Raji (cell line): ENCODE data around the gene FRY.

Experiments used
- POLR2A ChIP-seq: IDR thresholded peaks from 2 replicates; pipeline ENCODE4 v1.6.1; 2011; ENCODE audit warnings: low read depth, low read length, control low read depth; ENCODE audit not compliant: insufficient read depth

FRY gene

DNA sequence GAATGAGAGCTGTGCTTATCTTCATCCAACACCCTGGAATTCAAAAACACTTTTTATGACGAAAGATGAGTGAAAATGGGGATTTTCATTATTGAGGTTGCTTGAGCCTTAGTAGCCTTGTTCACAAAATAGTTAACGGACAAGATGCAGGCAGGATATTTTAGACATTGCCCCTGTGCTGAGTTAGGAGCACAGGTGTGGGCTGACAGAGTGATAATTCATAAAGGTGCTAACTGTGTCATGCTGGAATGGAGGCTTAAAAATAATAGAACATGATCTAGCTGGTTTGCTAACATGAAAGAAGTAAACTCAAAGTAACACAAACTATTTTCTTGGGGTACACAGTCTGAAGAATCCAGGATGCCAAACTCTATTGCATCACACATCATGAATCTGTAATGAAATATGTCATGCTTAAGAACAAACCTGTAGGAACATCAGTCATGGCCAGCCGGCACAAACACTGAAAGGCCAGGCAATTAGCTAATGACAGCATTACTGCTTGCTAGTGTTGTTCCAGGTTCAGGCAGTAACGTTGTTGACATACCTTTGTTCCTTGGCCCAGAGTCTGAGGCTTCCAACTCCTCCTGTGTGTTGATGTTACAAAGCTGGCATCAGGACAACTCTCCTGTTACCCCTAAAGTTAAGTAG is 55.3 kb downstream of the FRY start:
- no peak for TF ChIP-seq POLR2A

DNA sequence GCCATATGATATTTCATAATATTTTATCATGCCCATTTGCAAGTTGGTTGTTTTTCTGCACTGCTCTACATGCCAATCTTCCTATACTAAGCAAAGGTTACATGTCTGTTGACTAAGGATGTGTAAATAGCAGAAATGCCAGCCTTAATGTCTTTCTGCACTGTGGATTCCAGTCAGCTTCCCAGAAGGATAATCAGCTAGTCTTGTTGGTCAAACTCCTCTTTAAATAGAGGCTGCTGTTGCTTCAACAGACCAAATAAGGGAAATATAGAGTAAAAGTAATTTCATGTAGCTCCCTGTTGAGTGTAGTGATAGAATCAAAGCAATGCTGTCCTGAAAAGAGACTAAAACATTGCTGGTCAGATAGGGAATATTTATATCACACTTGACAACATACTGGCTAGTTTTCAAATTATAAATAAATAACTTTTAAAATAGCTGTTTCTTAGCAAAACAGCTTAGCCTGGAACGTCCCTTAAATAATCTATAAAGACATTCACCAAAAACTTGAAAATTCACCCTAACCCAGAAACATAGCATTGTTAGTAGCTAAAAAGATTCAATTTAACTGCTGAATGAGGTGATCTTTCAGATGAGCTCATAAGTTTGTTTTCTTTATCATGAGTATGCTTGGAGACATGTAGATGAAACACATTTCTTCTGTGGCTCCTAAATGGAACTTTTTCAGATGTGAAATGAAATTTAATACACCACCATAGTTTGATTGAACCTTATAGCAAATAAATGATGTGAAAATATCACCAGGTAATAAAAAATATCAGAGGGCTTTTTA is 56.6 kb downstream of the FRY start:
- TF ChIP-seq POLR2A, result no peak

- no peak for TF ChIP-seq POLR2A
These were observed 60.9 kb downstream of the FRY start for GRCh38 chr13:32092496-32092895.

DNA sequence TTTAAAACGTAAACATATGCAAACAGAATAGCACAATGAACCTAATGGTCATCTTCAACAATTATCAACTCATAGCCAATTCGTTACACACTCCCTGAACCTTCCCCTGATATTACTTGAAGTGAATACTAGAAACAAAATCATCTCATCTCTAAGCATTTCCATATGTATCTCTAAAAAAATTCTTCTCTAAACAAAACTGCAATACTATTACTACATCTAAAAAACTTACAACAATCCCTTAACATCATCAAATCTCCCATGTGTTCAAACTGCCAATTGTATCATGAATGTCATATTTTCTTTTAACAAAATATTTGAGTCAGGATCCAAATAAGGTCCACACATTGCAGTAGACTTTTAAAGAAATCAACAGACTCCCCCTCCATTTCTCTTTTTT is 61.4 kb downstream of the FRY start:
- TF ChIP-seq POLR2A, result no peak

- no peak for TF ChIP-seq POLR2A
These were observed 66.7 kb downstream of the FRY start for GRCh38 chr13:32098272-32098671.

DNA sequence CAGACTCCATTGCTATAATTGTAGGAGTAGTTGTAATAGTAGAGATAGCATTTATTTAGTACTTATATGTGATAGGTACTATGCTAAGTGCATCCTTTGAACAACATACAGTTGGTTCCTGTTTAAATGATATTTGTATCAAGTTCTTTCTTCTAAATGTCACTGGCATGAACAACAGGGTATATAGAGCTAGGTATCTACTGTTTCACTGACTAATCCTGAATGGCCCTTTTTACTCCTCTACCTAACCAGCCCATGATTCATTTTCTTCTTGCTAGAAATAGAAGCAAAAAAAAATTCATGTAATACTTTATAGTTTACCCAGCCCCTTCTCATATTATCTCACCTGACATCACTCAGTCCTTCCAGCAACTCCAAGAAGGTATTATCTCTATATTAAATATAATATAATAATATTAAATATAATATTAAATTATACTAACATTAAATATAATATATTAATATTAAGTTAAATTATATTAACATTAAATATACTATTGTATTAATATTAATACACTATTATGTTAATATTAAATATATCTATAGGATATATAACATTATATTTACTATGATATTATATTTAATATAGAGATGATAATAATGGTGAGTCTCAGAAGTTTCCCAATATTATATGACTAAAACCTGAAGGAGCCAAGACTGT is 74.2 kb downstream of the FRY start:
- no peak for TF ChIP-seq POLR2A

DNA sequence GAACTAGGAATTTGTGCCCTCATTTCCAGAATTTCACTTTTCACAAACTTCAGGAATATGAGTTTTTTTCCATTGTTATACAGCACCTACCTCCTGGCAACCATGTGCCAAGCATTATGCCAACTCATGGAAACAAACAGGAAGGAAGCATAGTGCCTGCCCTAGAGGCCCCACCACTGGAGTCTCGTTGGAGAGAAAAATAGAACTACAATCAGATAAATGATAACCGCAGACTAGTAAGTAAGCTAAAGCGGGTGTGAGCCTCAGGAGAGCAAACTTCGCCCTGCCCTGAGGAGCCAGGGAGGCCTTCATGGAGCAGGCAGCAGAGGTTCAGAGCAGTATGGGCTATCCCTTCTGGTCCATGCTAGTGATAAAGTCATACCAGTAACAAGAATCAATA is 75.9 kb downstream of the FRY start:
- TF ChIP-seq POLR2A, result no peak

- TF ChIP-seq POLR2A, result no peak
These were observed 76.4 kb downstream of the FRY start for GRCh38 chr13:32107973-32108372.

DNA sequence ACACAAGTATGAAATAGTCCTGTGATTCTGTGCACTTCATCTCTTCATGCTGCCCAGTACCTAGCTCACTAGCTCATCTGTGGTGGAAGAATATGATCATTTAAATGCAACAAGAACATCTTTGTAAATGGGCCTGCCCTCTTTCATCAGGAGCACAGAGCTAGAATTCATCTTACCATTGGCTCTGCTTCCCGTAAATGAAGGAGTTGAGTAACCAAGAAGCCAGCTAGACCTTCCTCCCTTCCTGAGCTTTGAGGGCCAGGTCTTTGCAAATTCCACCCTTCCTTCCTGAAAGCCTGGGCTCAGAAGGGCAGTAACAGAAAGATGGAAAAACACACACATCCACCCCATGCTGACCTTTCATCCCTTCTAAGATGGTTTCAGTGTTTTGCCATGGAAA is 82.0 kb downstream of the FRY start:
- no peak for TF ChIP-seq POLR2A

- no peak for TF ChIP-seq POLR2A
These were observed 82.8 kb downstream of the FRY start for GRCh38 chr13:32114284-32114950.

- TF ChIP-seq POLR2A, result no peak
These were observed 83.5 kb downstream of the FRY start for GRCh38 chr13:32115066-32115465.

DNA sequence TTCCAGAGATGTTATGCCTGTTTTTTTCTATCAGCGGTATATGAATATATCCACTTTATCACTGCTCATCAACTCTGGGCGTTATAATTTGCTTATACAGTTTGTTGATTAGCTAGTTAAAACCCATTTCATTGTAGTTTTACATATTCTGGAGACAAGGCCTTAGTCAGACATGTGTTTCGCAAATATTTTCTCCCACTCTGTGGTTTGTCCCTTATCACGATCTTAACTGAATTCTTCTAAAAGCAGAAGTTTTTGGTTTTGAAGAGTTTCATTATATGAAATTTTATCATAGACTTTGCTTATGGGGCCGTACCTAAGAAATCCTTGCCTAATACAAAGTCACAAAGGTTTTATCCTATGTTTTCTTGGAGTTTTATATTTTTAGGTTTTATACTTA is 84.6 kb downstream of the FRY start:
- no peak for TF ChIP-seq POLR2A

- TF ChIP-seq POLR2A, result no peak
These were observed 85.4 kb downstream of the FRY start for GRCh38 chr13:32117001-32117400.

- TF ChIP-seq POLR2A, result no peak
These were observed 86.1 kb downstream of the FRY start for GRCh38 chr13:32117701-32118100.

DNA sequence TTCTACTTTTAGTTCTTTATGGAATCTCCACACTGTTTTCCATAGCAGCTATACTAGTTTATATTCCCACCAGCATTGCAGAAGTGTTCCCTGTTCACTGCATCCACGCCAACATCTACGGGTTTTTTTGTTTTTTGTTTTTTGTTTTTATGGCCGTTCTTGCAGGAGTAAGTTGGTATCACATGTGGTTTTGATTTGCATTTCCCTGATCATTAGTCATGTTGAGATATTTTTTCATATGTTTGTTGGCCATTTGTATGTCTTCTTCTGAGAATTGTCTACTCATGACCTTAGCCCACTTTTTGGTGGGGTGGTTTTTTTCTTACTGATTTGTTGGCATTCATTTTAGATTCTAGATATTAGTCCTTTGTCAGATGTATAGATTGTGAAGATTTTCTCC is 89.7 kb downstream of the FRY start:
- TF ChIP-seq POLR2A, result no peak

DNA sequence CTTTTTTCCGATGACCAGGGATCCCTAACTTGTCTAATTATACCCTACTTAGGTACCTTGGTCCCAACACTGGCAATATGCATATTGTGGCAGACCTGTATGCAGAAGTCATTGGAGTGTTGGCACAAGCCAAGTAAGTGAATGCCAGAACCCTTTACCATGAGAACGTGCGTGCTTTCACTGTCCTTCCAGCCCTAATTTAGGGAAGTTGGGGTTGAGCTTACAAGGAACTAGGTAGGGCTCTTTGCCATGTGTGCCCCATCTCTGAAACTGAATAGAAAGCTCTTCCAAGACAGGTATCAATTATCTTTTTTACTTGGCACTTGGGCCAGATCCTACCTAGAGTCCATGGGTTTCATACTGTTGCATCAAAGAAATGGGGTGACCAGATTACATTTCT is 93.2 kb downstream of the FRY start:
- no peak for TF ChIP-seq POLR2A
